SU-DHL-6 (cell line): Measurements from ENCODE around the gene UHRF2.
A peak's percentile ranks its signal among the peaks of the same experiment; 100 is the strongest.

Experiments used
- H2AFZ ChIP-seq: fragments of 200-600 bp; sonication (generic); 2 replicates; pipeline ENCODE4 v1.6.1; 2014; ENCODE audit warnings: low read depth, mild to moderate bottlenecking, moderate library complexity, mixed read lengths, antibody characterized with exemption, low read length; ENCODE audit not compliant: severe bottlenecking
- H3F3A ChIP-seq: fragments of 200-600 bp; shearing (Covaris generic); 2 replicates; pipeline ENCODE4 v1.6.0; 2016; ENCODE audit warnings: antibody characterized with exemption, mild to moderate bottlenecking; ENCODE audit not compliant: insufficient read depth
- H3K27ac ChIP-seq: fragments of 200-600 bp; sonication (generic); 2 replicates; pipeline ENCODE4 v1.5.1; 2016; ENCODE audit warnings: low read depth, mild to moderate bottlenecking, low read length, moderate library complexity, mixed read lengths
- H3K27me3 ChIP-seq: fragments of 200-600 bp; sonication (generic), shearing (Covaris generic); 2 replicates; pipeline ENCODE4 v1.6.0; 2014; ENCODE audit warnings: mild to moderate bottlenecking, low read length
- H3K36me3 ChIP-seq: fragments of 200-600 bp; sonication (generic); 2 replicates; pipeline ENCODE4 v1.6.1; 2014; ENCODE audit warnings: mild to moderate bottlenecking, low read length, mixed read lengths
- H3K4me2 ChIP-seq: fragments of 300-600, 200-600 bp; shearing (Covaris generic), sonication (generic); 2 replicates; pipeline ENCODE4 v1.6.0; 2014; ENCODE audit warnings: low read length, low read depth, mild to moderate bottlenecking; ENCODE audit not compliant: poor library complexity, severe bottlenecking
- H3K4me3 ChIP-seq: fragments of 200-600 bp; sonication (generic); 2 replicates; pipeline ENCODE4 v1.5.1; 2014; ENCODE audit warnings: antibody characterized with exemption, low read length, mild to moderate bottlenecking, mixed read lengths; ENCODE audit not compliant: insufficient read depth, poor library complexity, severe bottlenecking
- H3K79me2 ChIP-seq: fragments of 200-600 bp; sonication (generic); 2 replicates; pipeline ENCODE4 v1.6.1; 2014; ENCODE audit warnings: mild to moderate bottlenecking, low read length, moderate library complexity; ENCODE audit not compliant: insufficient read depth
- H3K9ac ChIP-seq: fragments of 200-600 bp; sonication (generic); 2 replicates; pipeline ENCODE4 v1.7.0; 2014; ENCODE audit warnings: mild to moderate bottlenecking, low read length
- H3K9me2 ChIP-seq: fragments of 200-600 bp; sonication (generic); replicated peaks from 2 replicates; pipeline ENCODE4 v1.6.1; 2014; ENCODE audit warnings: low read length; ENCODE audit not compliant: insufficient read depth
- H3K9me3 ChIP-seq: fragments of 200-600 bp; sonication (generic); 2 replicates; pipeline ENCODE4 v1.6.1; 2014; ENCODE audit warnings: low read length, mixed read lengths; ENCODE audit not compliant: insufficient read depth
- H4K20me1 ChIP-seq: fragments of 200-600 bp; sonication (generic); 2 replicates; pipeline ENCODE4 v1.6.1; 2014; ENCODE audit warnings: low read depth, mild to moderate bottlenecking, antibody characterized with exemption, low read length, moderate library complexity, mixed read lengths
- EZH2phosphoT487 ChIP-seq: fragments of 200-600 bp; sonication (generic), shearing (Covaris generic); conservative IDR thresholded peaks from 2 replicates; pipeline ENCODE4 v1.6.1; 2018; ENCODE audit warnings: mild to moderate bottlenecking, antibody characterized with exemption, low read length, moderate library complexity, mixed read lengths
- TF ChIP-seq, protein P1 (sequence below): fragments of 200-600 bp; sonication (generic); IDR thresholded peaks from one replicate; pipeline ENCODE4 v1.5.1; 2017; ENCODE audit warnings: antibody characterized with exemption, mild to moderate bottlenecking, low read length, moderate library complexity; ENCODE audit not compliant: insufficient read depth, poor library complexity, severe bottlenecking

The UHRF2 gene

DNA sequence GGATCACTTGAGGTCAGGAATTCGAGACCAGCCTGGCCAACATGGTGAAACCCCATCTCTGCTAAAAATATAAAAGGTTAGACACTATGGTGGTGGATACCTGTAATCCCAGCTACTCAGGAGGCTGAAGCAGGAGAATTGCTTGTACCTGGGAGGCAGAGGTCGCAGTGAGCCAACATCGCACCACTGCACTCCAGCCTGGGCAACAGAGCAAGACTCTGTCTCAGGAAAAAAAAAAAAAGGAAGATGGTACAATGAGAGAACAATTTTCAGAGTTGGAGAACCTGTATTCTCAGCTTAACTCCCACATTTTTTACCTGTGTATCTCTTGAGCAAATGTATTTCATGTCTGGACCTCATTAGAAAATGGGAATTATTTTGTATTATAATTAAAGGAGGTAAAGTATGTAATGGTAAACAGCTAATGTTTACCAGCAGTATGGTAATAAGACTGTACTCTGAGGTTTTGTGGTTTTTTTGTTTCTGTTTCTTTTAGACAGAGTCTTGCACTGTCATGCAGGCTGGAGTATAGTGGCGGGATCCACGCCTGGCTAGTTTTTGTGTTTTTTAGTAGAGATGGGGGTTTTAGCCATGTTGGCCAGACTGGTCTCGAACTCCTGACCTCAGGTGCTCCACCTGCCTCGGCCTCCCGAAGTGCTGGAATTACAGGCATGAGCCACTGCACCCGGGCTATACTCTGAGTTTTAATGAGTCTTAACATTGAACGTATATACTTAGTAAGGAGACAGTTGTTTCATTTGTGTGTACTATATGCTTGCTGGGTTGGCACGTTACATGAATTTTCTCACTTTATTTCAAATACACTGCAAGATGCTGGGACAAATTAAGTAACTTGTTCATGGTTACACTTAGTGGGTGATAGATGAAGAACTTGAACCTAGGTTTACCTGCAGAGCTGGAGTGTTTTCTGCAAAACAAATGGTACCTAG lies 16.2 kb downstream of the UHRF2 start:
- Histone ChIP-seq H3K9me3 (no peaks in the 10 kb centered on the region), H3K4me2 (peak overlapping the region; percentile 45), H2AFZ (no peak overlapping the region), H3K4me3 (no peak overlapping the region), H3K9me2 (no peaks in the 10 kb centered on the region), H3F3A (peaks cover 27% of the 10 kb centered on the region), H3K36me3 (peaks cover 18% of the 10 kb centered on the region), H3K9ac (no peak overlapping the region), H3K79me2 (peaks cover 100% of the 10 kb centered on the region), H3K27ac (peak overlapping the region; percentile 66), H3K27me3 (no peaks in the 10 kb centered on the region), H4K20me1 (peaks cover 62% of the 10 kb centered on the region)
- TF ChIP-seq EZH2phosphoT487 = no peak
- TF ChIP-seq, protein P1, sequence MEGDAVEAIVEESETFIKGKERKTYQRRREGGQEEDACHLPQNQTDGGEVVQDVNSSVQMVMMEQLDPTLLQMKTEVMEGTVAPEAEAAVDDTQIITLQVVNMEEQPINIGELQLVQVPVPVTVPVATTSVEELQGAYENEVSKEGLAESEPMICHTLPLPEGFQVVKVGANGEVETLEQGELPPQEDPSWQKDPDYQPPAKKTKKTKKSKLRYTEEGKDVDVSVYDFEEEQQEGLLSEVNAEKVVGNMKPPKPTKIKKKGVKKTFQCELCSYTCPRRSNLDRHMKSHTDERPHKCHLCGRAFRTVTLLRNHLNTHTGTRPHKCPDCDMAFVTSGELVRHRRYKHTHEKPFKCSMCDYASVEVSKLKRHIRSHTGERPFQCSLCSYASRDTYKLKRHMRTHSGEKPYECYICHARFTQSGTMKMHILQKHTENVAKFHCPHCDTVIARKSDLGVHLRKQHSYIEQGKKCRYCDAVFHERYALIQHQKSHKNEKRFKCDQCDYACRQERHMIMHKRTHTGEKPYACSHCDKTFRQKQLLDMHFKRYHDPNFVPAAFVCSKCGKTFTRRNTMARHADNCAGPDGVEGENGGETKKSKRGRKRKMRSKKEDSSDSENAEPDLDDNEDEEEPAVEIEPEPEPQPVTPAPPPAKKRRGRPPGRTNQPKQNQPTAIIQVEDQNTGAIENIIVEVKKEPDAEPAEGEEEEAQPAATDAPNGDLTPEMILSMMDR = no peak

DNA sequence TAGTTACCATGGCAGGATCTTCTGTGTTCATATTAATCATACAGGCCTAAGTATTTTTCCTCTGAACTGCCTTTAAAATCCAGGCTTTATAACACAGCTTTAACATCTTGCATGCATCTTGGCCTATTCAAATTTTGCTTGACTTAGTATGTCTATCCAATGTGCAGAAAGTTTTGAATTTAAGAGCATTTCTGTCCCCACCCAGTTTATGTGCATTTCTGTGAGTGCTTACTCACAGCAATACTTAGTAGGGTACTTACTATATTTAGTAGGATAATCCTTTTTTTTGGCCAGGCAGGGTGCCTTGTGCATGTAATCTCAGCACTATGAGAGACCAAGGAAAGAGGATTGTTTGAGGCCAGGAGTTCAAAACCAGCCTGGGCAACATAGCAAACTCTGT lies 18.0 kb downstream of the UHRF2 start:
- peaks cover 20% of the 10 kb centered on the region for H3K36me3 ChIP-seq
- no peak overlapping the region for H2AFZ ChIP-seq
- no peak overlapping the region for H3K4me3 ChIP-seq
- H3K4me2 ChIP-seq = peak overlapping the region; percentile 46
- no peak overlapping the region for H3K9ac ChIP-seq
- H4K20me1 ChIP-seq = peaks cover 56% of the 10 kb centered on the region
- no peaks in the 10 kb centered on the region for H3K9me2 ChIP-seq
- peaks cover 26% of the 10 kb centered on the region for H3F3A ChIP-seq
- TF ChIP-seq, protein P1 = no peak
- TF ChIP-seq EZH2phosphoT487 = no peak
- no peaks in the 10 kb centered on the region for H3K27me3 ChIP-seq
- H3K27ac ChIP-seq = peak overlapping the region; percentile 50
- peaks cover 100% of the 10 kb centered on the region for H3K79me2 ChIP-seq
- H3K9me3 ChIP-seq = no peaks in the 10 kb centered on the region

DNA sequence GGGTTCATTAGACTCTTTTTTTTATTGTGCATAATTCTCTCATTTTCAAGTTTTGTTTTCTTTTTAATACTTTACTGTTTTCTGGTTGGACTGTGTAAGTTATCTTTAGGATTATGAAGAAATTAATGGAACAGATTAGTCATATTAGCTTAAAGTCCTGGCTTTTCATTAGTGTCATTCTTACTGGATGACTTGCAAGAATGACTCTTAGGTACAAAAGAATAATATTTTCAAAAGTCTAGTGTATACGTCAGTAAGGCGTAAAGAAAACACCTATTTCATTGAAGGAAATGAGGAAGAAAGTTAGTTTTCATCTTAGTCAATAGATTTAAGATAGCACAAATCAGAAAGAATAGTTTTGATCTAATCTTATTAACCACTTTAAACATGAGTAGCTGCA lies 20.4 kb downstream of the UHRF2 start:
- H3K36me3 ChIP-seq = peaks cover 25% of the 10 kb centered on the region; the same call in 1 of the 2 replicates
- H3F3A ChIP-seq = peaks cover 20% of the 10 kb centered on the region
- peaks cover 55% of the 10 kb centered on the region for H4K20me1 ChIP-seq
- H3K9me3 ChIP-seq = no peaks in the 10 kb centered on the region
- H3K9me2 ChIP-seq = no peaks in the 10 kb centered on the region
- H3K4me3 ChIP-seq = no peak overlapping the region
- TF ChIP-seq, protein P1 = no peak
- no peak for TF ChIP-seq EZH2phosphoT487
- H2AFZ ChIP-seq = no peak overlapping the region
- peaks cover 100% of the 10 kb centered on the region for H3K79me2 ChIP-seq
- H3K27ac ChIP-seq = no peak overlapping the region
- no peak overlapping the region for H3K9ac ChIP-seq
- H3K4me2 ChIP-seq = no peak overlapping the region
- no peaks in the 10 kb centered on the region for H3K27me3 ChIP-seq
